HFF-Myc (cell line): Measurements from ENCODE around the gene C16orf95.

Source experiments
- DNase-seq: peaks from one replicate; pipeline ENCODE4 v3.0.0-alpha.2; 2011; ENCODE audit warnings: low read depth; ENCODE audit errors: extremely low read depth
- H3K4me3 ChIP-seq: replicated peaks from 2 replicates; pipeline ENCODE4 v1.5.1; 2011; ENCODE audit warnings: low read depth, mild to moderate bottlenecking, control low read depth, low read length
- CTCF ChIP-seq: IDR thresholded peaks from 2 replicates; pipeline ENCODE4 v1.5.1; 2012; ENCODE audit warnings: mild to moderate bottlenecking, low read depth, low read length, control low read depth; ENCODE audit errors: missing control alignments

C16orf95 gene

GRCh38 chr16:87361916-87362619 lies 44.9 kb upstream of the C16orf95 start:
- no peak for TF ChIP-seq CTCF
- no peak for DNase-seq

GRCh38 chr16:87360862-87361610 lies 43.8 kb upstream of the C16orf95 start:
- no peak for DNase-seq
- TF ChIP-seq CTCF: no peak
- no peak overlapping the region for H3K4me3 ChIP-seq

More at GRCh38 chr16:87361916-87362619, 44.9 kb upstream of the C16orf95 start:
- H3K4me3 ChIP-seq: no peak overlapping the region

GRCh38 chr16:87359121-87359520 lies 41.9 kb upstream of the C16orf95 start:
- TF ChIP-seq CTCF: no peak
- H3K4me3 ChIP-seq: no peak overlapping the region
- no peak for DNase-seq

- no peak for TF ChIP-seq CTCF
Observed at GRCh38 chr16:87358696-87359095, 41.5 kb upstream of the C16orf95 start.

GRCh38 chr16:87358250-87358649 lies 41.1 kb upstream of the C16orf95 start:
- no peak for TF ChIP-seq CTCF
- no peak for DNase-seq
- no peak overlapping the region for H3K4me3 ChIP-seq

More at GRCh38 chr16:87358696-87359095, 41.5 kb upstream of the C16orf95 start:
- H3K4me3 ChIP-seq: no peak overlapping the region
- no peak for DNase-seq

GRCh38 chr16:87356491-87356853 lies 39.3 kb upstream of the C16orf95 start:
- no peak for TF ChIP-seq CTCF
- H3K4me3 ChIP-seq: no peak overlapping the region
- DNase-seq: no peak
